Activated CD8-positive, alpha-beta memory T cell treated with anti-CD3 and anti-CD28 coated beads for 36 hours (primary cell): ENCODE results near the gene ADORA1. TPM values are rescaled to one million over a fixed set of nuclear protein-coding genes. Genes with fewer than 3 reads are reported as not detected.

ENCODE experiments used
- CTCF ChIA-PET: fragments of 350-600 bp; sonication (Branson Sonifier 250); formaldehyde crosslinking; loops from one replicate; lab custom pipeline; 2021; ENCODE audit warnings: antibody characterized with exemption; lab: Charles Lee
- POLR2A ChIA-PET: fragments of 350-600 bp; sonication (Branson Sonifier 250); formaldehyde crosslinking; loops from one replicate; lab custom pipeline; 2021; ENCODE audit warnings: antibody characterized with exemption; lab: Charles Lee
- total RNA-seq, 2 experiments: library from RNA; stranded (reverse); gene quantifications; one replicate each; pipeline ENCODE4 v1.2.3, GENCODE V29; 2021

ADORA1 gene
- total RNA-seq, 2 experiments from 2014 or later = not detected

DNA sequence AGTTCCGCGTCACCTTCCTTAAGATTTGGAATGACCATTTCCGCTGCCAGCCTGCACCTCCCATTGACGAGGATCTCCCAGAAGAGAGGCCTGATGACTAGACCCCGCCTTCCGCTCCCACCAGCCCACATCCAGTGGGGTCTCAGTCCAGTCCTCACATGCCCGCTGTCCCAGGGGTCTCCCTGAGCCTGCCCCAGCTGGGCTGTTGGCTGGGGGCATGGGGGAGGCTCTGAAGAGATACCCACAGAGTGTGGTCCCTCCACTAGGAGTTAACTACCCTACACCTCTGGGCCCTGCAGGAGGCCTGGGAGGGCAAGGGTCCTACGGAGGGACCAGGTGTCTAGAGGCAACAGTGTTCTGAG is 38.3 kb downstream of the ADORA1 start:
- CTCF ChIA-PET = interaction anchor here (0.9 kb wide), 1 partner anchor 101 kb away, joined by 3 read pairs; no protein-coding TSS in a partner anchor
- POLR2A ChIA-PET = no interaction called here

- ChIA-PET CTCF (interaction anchor here (0.9 kb wide), 1 partner anchor 101 kb away, joined by 3 read pairs; no protein-coding TSS in a partner anchor), POLR2A (no interaction called here)
Observed at GRCh38 chr1:203166192-203166940, 38.8 kb downstream of the ADORA1 start.

DNA sequence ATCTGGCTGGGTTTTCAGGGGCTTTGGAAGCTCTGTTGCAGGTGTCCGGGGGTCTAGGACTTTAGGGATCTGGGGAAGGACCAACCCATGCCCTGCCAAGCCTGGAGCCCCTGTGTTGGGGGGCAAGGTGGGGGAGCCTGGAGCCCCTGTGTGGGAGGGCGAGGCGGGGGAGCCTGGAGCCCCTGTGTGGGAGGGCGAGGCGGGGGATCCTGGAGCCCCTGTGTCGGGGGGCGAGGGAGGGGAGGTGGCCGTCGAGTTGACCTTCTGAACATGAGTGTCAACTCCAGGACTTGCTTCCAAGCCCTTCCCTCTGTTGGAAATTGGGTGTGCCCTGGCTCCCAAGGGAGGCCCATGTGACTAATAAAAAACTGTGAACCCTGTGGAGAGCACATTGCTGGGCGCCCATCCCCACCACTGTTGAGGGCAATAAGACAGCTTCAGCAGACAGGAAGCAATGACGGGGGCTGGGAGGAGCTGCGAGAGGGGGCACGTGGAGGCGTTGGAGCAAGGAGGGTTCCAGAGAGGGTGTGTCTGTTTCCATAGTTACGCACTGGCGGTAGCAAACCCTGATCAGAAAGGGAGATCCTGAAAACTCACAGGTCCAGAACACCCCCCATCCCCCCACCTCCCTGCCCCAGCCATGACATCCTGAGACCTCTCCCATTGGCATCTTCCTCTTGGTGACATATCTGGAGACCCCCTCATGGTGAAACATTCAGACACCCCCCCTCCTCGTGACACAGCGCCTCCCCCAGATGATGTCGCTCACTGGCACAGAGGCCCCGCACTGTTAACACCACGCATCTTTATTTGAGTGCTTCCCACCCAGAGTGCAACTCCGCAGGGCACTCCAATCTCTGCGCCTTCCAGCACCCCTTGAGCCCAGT is 39.7 kb downstream of the ADORA1 start:
- POLR2A ChIA-PET = no interaction called here

DNA sequence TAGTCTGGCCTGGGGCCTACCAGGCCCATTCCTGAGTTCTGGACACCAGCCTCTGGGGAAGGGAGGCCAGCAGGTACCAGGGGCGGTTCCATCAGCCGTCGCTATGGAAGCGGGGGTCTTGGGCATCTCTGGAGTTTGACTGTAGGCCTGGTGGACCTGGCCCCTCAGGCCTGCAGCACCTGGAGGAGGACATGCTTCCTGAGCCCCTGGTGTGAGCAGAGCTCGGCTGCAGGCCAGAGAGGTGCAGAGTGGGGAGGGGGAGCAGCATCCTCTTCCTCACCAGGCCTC is 40.3 kb downstream of the ADORA1 start:
- POLR2A ChIA-PET = no interaction called here
- CTCF ChIA-PET = no interaction called here

More for the DNA sequence above, 39.7 kb downstream of the ADORA1 start:
- CTCF ChIA-PET = no interaction called here

- ChIA-PET POLR2A (no interaction called here), CTCF (no interaction called here)
Observed at GRCh38 chr1:203168256-203168786, 40.8 kb downstream of the ADORA1 start.

DNA sequence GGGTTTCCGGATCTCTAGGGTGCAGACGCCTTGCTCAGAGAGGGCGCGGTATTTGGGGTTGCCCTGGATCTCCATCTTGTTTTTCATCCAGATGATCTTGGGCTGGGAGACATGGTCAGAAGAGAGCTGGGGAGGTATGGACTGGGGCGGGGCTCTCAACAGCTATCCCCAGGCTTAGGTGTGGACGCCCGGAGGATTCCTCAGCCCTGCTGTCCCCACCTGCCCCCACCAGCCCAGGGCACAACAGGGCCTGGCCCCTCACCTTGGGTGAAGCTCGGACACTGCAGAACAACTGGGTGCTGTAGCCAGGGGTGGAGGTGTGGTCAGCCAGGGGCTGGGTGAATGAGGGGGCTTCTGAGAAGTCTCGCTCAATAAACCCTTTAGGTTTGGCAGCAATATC is 41.5 kb downstream of the ADORA1 start:
- ChIA-PET CTCF (no interaction called here), POLR2A (no interaction called here)

GRCh38 chr1:203169770-203170520 is 42.4 kb downstream of the ADORA1 start:
- POLR2A ChIA-PET = no interaction called here
- CTCF ChIA-PET = no interaction called here

DNA sequence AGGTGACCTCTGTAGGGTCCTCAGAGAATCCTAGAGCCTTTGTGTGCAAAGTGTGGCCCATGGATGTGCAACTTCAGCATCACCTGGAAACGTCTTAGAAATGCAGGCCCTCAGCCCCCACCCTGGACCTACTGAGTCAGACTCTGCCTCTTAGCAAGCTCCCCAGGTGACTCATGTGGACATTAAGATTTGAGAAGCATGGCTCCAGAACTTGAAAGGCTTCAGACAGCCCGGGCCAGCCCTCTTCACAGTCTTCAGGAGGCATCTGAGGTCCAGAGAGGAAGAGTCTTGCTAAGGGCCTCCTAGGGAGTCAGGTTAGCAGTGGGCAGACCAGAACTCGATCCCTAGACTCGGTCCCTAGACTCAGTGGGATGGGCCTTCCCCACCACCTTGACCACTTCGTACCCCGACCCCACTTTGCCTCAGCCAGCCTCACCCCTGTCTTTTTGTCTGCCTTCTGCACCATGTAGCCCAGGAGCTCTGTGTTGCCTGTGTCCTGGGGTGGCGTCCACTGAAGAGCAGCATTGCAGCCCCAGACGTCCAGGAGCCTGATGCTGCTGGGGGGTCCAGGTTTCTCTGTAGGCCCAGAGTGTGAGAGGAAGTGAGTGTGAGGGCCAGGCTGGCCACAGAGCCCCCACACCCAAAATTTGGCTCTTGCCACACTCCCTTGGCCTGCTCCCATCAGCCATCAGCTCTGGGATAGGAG is 43.3 kb downstream of the ADORA1 start:
- CTCF ChIA-PET = interaction anchor here (0.9 to 2.4 kb wide), 4 partner anchors 53 to 132 kb away, joined by 3 to 10 read pairs (median 6); no protein-coding TSS in a partner anchor
- POLR2A ChIA-PET = no interaction called here

GRCh38 chr1:203171341-203172183 is 44.0 kb downstream of the ADORA1 start:
- POLR2A ChIA-PET = no interaction called here
- CTCF ChIA-PET = interaction anchor here (0.8 to 2.4 kb wide), 6 partner anchors 17 to 132 kb away, joined by 3 to 10 read pairs (median 5); no protein-coding TSS in a partner anchor

GRCh38 chr1:203172184-203173010 is 44.9 kb downstream of the ADORA1 start:
- CTCF ChIA-PET = interaction anchor here (1.0 to 2.4 kb wide), 7 partner anchors 10 to 132 kb away, joined by 3 to 10 read pairs (median 5); no protein-coding TSS in a partner anchor
- POLR2A ChIA-PET = no interaction called here

DNA sequence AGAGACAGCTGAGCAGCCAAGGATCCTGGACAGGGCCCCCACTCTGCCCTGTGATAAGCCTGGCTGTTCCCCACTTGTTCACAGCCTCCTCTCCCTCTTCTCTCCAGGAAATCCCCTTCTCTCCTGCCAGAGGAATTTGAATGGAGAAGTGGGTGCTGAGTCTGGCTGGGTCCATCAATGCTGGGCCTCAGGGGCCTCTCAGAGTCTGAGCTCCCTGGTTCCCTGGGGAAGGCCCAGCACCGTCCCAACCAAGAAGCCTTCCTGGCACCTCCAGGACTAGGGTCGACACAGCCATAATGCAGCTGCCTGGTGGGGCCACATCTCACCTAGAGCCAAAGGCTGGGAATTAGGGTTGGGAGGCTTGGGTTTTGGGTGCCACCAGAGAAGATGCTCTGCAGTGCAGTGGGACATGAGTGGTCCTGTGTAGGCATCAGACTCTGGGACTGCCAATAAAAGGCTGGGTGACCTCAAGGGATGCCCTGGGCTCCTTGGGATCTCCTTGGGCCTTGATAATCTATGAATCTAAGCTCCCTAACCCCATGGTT is 45.6 kb downstream of the ADORA1 start:
- ChIA-PET CTCF (interaction anchor here (0.9 to 2.4 kb wide), 7 partner anchors 9 to 132 kb away, joined by 3 to 10 read pairs (median 4); no protein-coding TSS in a partner anchor), POLR2A (no interaction called here)

GRCh38 chr1:203173566-203173965 is 46.0 kb downstream of the ADORA1 start:
- CTCF ChIA-PET = interaction anchor here (0.9 to 1.4 kb wide), 3 partner anchors 8 to 89 kb away, joined by 3 to 5 read pairs (median 4); no protein-coding TSS in a partner anchor
- POLR2A ChIA-PET = no interaction called here

GRCh38 chr1:203174324-203174985 is 46.9 kb downstream of the ADORA1 start:
- ChIA-PET POLR2A (interaction anchor here (0.7 kb wide), 1 partner anchor 61 kb away, joined by 3 read pairs; no protein-coding TSS in a partner anchor), CTCF (no interaction called here)

GRCh38 chr1:203175237-203175826 is 47.8 kb downstream of the ADORA1 start, which contains the start of gene MYBPH:
Gene MYBPH (minus strand): TSS chr1:203175826. CDS start chr1:203175755, 71 bp downstream.
- ChIA-PET POLR2A (interaction anchor here (0.7 kb wide), 1 partner anchor 62 kb away, joined by 3 read pairs; no protein-coding TSS in a partner anchor), CTCF (interaction anchor here (1.6 kb wide), 1 partner anchor 136 kb away, joined by 3 read pairs; no protein-coding TSS in a partner anchor)

DNA sequence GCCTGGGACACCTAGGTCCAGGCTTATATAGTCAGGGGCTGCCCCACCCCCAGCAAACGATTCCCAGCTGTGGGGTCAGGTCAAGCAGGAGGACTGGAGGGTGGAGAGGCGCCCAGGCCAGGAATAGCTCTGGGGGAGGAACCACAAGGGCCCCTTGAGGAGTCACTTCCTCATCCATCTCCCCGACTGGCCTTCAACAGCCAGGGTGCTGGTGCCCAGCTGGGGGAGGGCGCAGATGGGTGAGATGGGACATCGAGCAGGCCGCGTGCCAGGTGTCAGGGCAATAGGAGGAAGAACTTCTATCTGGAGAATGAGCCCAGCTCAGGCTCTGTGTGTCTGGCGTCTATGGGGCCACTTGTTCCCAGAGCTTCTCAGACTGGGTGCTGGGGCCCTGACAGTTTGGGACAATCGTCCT is 48.3 kb downstream of the ADORA1 start:
- POLR2A ChIA-PET = no interaction called here
- CTCF ChIA-PET = interaction anchor here (1.6 kb wide), 1 partner anchor 136 kb away, joined by 3 read pairs; no protein-coding TSS in a partner anchor
